ENCODE results near the gene HOXA1. TPM values are rescaled to one million over a fixed set of nuclear protein-coding genes. Genes with fewer than 3 reads are reported as not detected.

The HOXA1 gene
- total RNA-seq, 2 donors from 2014 or later, result 1.7 to 2.0 TPM

DNA sequence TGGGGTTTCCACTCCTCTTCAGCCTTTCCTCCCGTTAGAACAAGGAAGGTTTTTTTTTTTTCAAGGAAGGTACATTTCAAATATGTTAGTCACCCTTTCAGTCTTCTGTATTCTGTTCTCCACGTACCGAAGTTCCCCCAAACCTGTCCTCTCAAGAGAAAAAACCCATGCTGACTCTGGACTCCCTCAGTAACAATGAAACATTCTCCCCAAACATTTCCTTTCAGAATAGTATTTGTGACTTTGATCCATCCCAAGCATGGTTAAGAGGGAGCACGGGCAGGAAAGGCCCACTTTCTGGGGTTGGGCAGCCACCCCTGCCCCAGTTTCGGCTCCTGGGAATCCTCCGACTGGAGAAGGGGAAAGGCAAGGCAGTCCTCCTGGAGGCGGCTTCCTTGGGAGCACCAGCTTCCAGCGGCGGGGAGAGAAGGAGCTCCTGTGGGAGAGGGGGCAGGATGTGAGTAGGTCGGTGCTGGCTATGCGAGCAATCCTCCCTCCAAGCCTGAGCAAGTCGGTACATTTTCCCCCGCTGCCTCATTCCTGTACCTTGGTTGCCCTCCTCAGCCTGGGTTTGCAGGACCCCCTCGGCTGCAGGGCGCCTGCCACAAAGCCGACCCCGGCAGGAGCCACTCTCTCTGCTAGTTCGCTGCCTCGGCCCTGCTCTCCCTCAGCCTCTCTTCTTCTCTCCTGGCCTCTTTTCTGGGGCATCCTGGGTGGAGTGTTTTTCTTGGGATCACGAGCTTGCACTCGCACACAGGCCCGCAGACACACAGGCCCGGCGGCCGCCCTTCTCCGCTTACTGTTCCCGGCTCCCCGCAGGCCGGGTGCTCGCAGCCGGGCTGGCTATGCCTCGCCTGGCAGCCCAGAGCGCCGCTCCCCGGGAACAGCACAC is 2.1 kb upstream of the HOXA1 start:
- TF ChIP-seq, protein P1, sequence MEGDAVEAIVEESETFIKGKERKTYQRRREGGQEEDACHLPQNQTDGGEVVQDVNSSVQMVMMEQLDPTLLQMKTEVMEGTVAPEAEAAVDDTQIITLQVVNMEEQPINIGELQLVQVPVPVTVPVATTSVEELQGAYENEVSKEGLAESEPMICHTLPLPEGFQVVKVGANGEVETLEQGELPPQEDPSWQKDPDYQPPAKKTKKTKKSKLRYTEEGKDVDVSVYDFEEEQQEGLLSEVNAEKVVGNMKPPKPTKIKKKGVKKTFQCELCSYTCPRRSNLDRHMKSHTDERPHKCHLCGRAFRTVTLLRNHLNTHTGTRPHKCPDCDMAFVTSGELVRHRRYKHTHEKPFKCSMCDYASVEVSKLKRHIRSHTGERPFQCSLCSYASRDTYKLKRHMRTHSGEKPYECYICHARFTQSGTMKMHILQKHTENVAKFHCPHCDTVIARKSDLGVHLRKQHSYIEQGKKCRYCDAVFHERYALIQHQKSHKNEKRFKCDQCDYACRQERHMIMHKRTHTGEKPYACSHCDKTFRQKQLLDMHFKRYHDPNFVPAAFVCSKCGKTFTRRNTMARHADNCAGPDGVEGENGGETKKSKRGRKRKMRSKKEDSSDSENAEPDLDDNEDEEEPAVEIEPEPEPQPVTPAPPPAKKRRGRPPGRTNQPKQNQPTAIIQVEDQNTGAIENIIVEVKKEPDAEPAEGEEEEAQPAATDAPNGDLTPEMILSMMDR (IDR thresholded peaks at IDR 0.05), result no peak
- H3K9me3 ChIP-seq, result no peaks in the 10 kb centered on the region
- peak overlapping the region; percentile 74 for H3K4me3 ChIP-seq
- H3K36me3 ChIP-seq, result no peaks in the 10 kb centered on the region
- peaks cover 11% of the 10 kb centered on the region for H3K4me1 ChIP-seq
- intact Hi-C loops (cut with DNase I), result loop anchor here (5.0 to 10.0 kb wide), 2 partner anchors 236 to 723 kb away; partner anchors contain the start of gene SKAP2
- DNase-seq, result peak; percentile 45
- no peaks in the 10 kb centered on the region for H3K27me3 ChIP-seq
- peak overlapping the region; percentile 92 for H3K27ac ChIP-seq
- peak overlapping the region; percentile 67 to 93 for H3K9ac ChIP-seq (ENCODE audit: low read depth in 2 of 2, low read length in 2 of 2)

DNA sequence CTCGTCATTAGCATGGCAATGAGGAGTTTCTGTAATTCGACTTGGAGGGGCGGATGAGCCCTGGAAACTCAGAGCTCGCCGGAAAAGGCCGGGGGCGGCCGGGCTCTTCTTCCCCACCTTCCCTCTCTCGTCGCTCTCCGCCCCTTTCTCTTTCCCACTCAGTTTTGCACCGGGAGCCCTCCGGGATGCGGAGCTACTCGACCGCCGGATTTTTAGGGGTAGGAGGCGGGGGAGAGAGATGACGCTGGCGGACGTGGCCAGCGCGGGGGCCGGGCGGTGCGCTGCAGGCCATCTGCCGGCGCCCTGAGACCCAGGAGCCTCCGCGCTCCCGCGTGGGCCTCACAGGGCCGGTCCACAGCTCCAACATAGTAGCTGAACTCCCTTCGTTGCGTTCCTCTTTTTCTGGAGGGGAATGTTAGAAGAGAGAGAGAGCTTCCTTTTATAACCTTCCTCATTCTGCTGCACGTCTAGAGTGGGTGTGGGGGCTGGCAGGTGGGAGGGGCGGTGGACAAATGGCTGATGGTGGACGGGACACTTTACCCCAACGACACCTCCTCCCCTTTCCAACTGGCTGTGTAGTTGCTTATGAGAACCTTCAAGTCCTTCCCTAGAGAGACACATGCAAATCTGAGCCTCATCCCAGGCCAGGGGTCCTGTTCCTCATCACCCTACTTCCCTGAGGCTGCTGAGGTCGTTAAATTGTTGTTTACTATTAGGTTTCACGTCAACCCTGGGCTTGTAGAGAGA is 1.1 kb upstream of the HOXA1 start:
- intact Hi-C loops (cut with DNase I), result loop anchor here (5.0 to 10.0 kb wide), 2 partner anchors 235 to 722 kb away; partner anchors contain the start of gene SKAP2
- TF ChIP-seq, protein P1 (IDR thresholded peaks at IDR 0.05), result no peak

DNA sequence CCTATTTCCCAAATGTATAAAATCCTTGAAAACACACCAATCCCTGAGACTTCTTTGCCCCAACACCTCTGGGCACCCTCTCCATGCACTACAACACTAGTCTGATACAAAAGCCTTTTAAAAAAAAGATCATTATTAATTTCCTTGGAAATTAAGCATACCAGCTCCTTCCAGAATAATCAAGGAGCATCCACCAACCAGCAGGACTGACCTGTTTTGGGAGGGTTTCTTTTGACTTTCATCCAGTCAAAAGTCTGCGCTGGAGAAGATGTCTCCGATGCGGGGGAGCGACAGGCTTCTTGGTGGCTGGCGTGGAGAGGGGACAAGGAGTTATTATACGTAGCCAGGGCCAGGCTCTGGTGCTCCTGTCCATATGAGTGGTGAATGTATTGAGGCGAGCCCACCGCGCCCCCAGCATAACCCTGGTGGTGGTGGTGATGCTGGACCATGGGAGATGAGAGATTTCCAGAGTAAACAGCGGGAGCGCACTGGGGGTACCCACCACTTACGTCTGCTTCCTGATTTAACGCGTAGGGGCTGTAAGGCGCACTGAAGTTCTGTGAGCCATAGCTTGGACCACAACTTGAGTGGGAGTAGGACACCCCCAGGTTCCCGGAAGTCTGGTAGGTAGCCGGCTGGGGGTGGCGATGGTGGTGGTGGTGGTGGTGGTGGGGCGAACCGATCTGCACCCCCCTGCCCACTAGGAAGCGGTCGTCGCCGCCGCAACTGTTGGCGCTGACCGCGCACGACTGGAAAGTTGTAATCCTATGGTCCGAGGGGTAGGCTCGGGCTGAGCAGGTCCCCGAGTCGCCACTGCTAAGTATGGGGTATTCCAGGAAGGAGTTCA is 527 bp downstream of the HOXA1 start:
- Histone ChIP-seq H3K27ac (no peak overlapping the region), H3K4me1 (peaks cover 11% of the 10 kb centered on the region), H3K36me3 (no peaks in the 10 kb centered on the region), H3K9ac (ENCODE audit: low read depth in 2 of 2, low read length in 2 of 2) (peak overlapping the region; percentile 66 to 74), H3K27me3 (no peaks in the 10 kb centered on the region), H3K4me3 (peak overlapping the region; percentile 74), H3K9me3 (no peaks in the 10 kb centered on the region)
- intact Hi-C loops (cut with DNase I), result loop anchor here (5.0 to 10.0 kb wide), 2 partner anchors 233 to 720 kb away; partner anchors contain the start of gene SKAP2
- no peak for DNase-seq
- TF ChIP-seq, protein P1 (IDR thresholded peaks at IDR 0.05), result no peak

More for the DNA sequence above, 1.1 kb upstream of the HOXA1 start:
- no peaks in the 10 kb centered on the region for H3K36me3 ChIP-seq
- no peaks in the 10 kb centered on the region for H3K9me3 ChIP-seq
- H3K27me3 ChIP-seq, result no peaks in the 10 kb centered on the region
- H3K27ac ChIP-seq, result peak overlapping the region; percentile 92
- peak overlapping the region; percentile 74 for H3K4me3 ChIP-seq
- H3K9ac ChIP-seq (ENCODE audit: low read depth in 2 of 2, low read length in 2 of 2), result peak overlapping the region; percentile 93 to 98
- peaks cover 11% of the 10 kb centered on the region for H3K4me1 ChIP-seq
- peak; percentile 49 for DNase-seq

DNA sequence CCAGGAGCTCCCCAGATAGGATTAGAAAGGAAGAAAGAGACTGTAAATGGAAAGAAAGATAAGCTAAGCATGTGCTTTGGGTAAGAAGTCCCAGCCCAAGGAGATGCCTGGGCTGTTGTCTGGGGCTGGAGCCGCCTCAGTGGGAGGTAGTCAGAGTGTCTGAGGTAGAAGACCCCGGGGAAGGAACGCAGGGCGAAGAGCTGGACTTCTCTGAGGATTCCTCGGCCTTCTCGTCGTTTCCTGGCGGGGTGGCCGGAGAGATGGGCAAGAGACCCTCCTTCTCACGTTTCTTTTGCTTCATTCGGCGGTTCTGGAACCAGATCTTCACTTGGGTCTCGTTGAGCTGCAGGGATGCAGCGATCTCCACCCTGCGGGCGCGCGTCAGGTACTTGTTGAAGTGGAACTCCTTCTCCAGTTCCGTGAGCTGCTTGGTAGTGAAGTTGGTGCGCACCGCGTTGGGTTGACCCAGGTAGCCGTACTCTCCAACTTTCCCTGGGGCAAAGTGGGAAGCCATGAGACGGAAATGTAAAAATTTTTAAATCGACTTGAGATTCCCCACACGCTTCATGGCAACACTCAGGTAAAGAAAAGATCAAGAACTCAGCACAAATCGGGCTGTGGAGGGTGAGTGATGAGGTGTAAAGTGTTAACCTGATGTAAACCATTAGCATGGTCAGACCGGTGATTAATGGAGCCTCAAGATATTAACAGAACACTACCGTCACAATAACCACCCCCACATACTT is 1.3 kb downstream of the HOXA1 start:
- no peak overlapping the region for H3K4me3 ChIP-seq
- no peak for DNase-seq
- H3K9me3 ChIP-seq, result no peaks in the 10 kb centered on the region
- H3K27ac ChIP-seq, result no peak overlapping the region
- no peaks in the 10 kb centered on the region for H3K27me3 ChIP-seq
- TF ChIP-seq, protein P1 (IDR thresholded peaks at IDR 0.05), result no peak
- H3K9ac ChIP-seq (ENCODE audit: low read depth in 2 of 2, low read length in 2 of 2), result no peak overlapping the region
- intact Hi-C loops (cut with DNase I), result loop anchor here (5.0 to 10.0 kb wide), 2 partner anchors 232 to 720 kb away; partner anchors contain the start of gene SKAP2
- H3K36me3 ChIP-seq, result no peaks in the 10 kb centered on the region
- peaks cover 6% of the 10 kb centered on the region for H3K4me1 ChIP-seq
